ENCODE data around the gene OSBPL7.

Gene OSBPL7

GRCh38 chr17:47836601-47837000, 15.0 kb upstream of the OSBPL7 start:
- DNase-seq (ENCODE audit: low read depth): no peak

GRCh38 chr17:47834756-47835155, 13.2 kb upstream of the OSBPL7 start:
- no peak for DNase-seq (ENCODE audit: low read depth)
- H3K4me3 ChIP-seq (ENCODE audit: low read depth, low read length): no peak overlapping the region
- TF ChIP-seq CTCF (IDR thresholded peaks at IDR 0.05; ENCODE audit: control insufficient read depth, extremely low read depth, insufficient read depth): no peak

More at GRCh38 chr17:47836601-47837000, 15.0 kb upstream of the OSBPL7 start:
- TF ChIP-seq CTCF (IDR thresholded peaks at IDR 0.05; ENCODE audit: control insufficient read depth, extremely low read depth, insufficient read depth): no peak
- no peak overlapping the region for H3K4me3 ChIP-seq (ENCODE audit: low read depth, low read length)

GRCh38 chr17:47831934-47832327, 10.3 kb upstream of the OSBPL7 start:
- TF ChIP-seq CTCF (IDR thresholded peaks at IDR 0.05; ENCODE audit: control insufficient read depth, extremely low read depth, insufficient read depth): no peak
- H3K4me3 ChIP-seq (ENCODE audit: low read depth, low read length): peak overlapping the region; percentile 98
- no peak for DNase-seq (ENCODE audit: low read depth)

GRCh38 chr17:47831003-47831933, 9.7 kb upstream of the OSBPL7 start, which contains the start of the genes LRRC46 and MRPL10:
TSS of gene LRRC46 (plus strand) at chr17:47831670. CDS start at chr17:47831990, 320 bp downstream.
TSS of gene MRPL10 (minus strand) at chr17:47831541. CDS start at chr17:47831511, 30 bp downstream.
- peak; percentile 71 for DNase-seq (ENCODE audit: low read depth)
- peak within 1 kb of the TSS; percentile 98 for H3K4me3 ChIP-seq (ENCODE audit: low read depth, low read length)
- TF ChIP-seq CTCF (IDR thresholded peaks at IDR 0.05; ENCODE audit: control insufficient read depth, extremely low read depth, insufficient read depth): peak; percentile 52

GRCh38 chr17:47830396-47831002, 8.9 kb upstream of the OSBPL7 start:
- no peak for DNase-seq (ENCODE audit: low read depth)
- TF ChIP-seq CTCF (IDR thresholded peaks at IDR 0.05; ENCODE audit: control insufficient read depth, extremely low read depth, insufficient read depth): no peak
- H3K4me3 ChIP-seq (ENCODE audit: low read depth, low read length): peak overlapping the region; percentile 98

GRCh38 chr17:47829870-47830269, 8.3 kb upstream of the OSBPL7 start:
- no peak for TF ChIP-seq CTCF (IDR thresholded peaks at IDR 0.05; ENCODE audit: control insufficient read depth, extremely low read depth, insufficient read depth)
- DNase-seq (ENCODE audit: low read depth): no peak
- H3K4me3 ChIP-seq (ENCODE audit: low read depth, low read length): peak overlapping the region; percentile 98
